Measurements from ENCODE around the gene IGF2BP3. TPM values are rescaled to one million over a fixed set of nuclear protein-coding genes. Genes with fewer than 3 reads are reported as not detected.

IGF2BP3 gene
- total RNA-seq, 1 donor, result 2.5 TPM

- Histone ChIP-seq H3K9me3 (ENCODE audit: low read depth, low read length) (no peaks in the 10 kb centered on the region), H3K27ac (ENCODE audit: low read depth, low read length) (peak overlapping the region; percentile 21), H3K4me3 (ENCODE audit: insufficient read depth, low read length) (peak overlapping the region; percentile 78), H2AFZ (ENCODE audit: low read length) (peak overlapping the region; percentile 67), H4K20me1 (ENCODE audit: insufficient read depth, low read length) (no peaks in the 10 kb centered on the region), H3K4me2 (ENCODE audit: insufficient read depth, low read length) (peak overlapping the region; percentile 95), H3K36me3 (ENCODE audit: insufficient read depth, low read length) (no peaks in the 10 kb centered on the region), H3K27me3 (ENCODE audit: insufficient read depth, low read length) (peaks cover 63% of the 10 kb centered on the region), H3K4me1 (ENCODE audit: insufficient read depth, low read length) (peaks cover 18% of the 10 kb centered on the region), H3K79me2 (ENCODE audit: insufficient read depth, low read length) (peaks cover 47% of the 10 kb centered on the region)
- DNase-seq (ENCODE audit: insufficient read length, low spot score, missing footprints), result no peak
- TF ChIP-seq CTCF (IDR thresholded peaks at IDR 0.05; ENCODE audit: extremely low read depth, low read depth, low read length), result no peak
These were observed 1.7 kb downstream of the IGF2BP3 start for GRCh38 chr7:23468526-23469149.

DNA sequence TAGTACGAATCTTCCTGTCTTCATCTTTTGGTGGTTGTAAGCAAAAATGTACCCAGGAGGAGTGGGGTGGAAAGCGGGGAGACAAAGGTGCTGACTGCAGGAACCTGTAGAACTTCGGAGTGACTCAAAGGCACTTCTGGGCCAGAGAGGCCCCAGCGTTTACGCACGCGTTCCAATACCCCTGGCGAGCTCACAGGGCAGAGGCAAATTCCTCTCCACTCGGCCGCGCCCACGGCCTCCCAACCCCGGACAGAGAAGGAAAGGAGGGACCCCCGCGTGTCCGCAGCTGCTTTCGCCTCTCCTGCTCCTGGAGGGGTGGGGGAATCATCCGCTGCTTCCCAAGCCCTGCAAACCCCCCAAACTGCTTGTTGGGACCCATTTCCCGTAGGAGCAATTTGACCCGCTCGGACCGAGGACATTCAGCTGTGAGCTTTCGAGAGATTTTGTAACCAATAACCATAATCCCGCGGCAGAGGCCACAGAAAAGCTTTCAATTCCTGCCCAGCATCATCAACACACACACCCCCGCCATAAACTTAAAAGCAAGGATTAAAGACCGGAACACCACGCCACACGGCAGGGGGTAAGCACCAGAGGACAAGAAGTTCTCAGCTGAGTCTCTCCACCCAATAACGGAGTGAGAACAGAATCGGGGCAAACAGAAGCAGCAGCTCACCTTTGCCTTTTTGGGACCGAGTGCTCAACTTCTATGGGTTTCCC lies 2.3 kb downstream of the IGF2BP3 start:
- TF ChIP-seq CTCF (IDR thresholded peaks at IDR 0.05; ENCODE audit: extremely low read depth, low read depth, low read length), result no peak
- H3K4me2 ChIP-seq (ENCODE audit: insufficient read depth, low read length), result peak overlapping the region; percentile 95
- peak overlapping the region; percentile 78 for H3K4me3 ChIP-seq (ENCODE audit: insufficient read depth, low read length)
- DNase-seq (ENCODE audit: insufficient read length, low spot score, missing footprints), result peak; percentile 85
- H3K27ac ChIP-seq (ENCODE audit: low read depth, low read length), result no peak overlapping the region
- H3K36me3 ChIP-seq (ENCODE audit: insufficient read depth, low read length), result no peaks in the 10 kb centered on the region
- H3K4me1 ChIP-seq (ENCODE audit: insufficient read depth, low read length), result peaks cover 16% of the 10 kb centered on the region
- peaks cover 47% of the 10 kb centered on the region for H3K79me2 ChIP-seq (ENCODE audit: insufficient read depth, low read length)
- peaks cover 59% of the 10 kb centered on the region for H3K27me3 ChIP-seq (ENCODE audit: insufficient read depth, low read length)
- H3K9me3 ChIP-seq (ENCODE audit: low read depth, low read length), result no peaks in the 10 kb centered on the region
- H2AFZ ChIP-seq (ENCODE audit: low read length), result peak overlapping the region; percentile 37
- H4K20me1 ChIP-seq (ENCODE audit: insufficient read depth, low read length), result no peaks in the 10 kb centered on the region

GRCh38 chr7:23467291-23467805 lies 2.9 kb downstream of the IGF2BP3 start:
- no peak overlapping the region for H3K27ac ChIP-seq (ENCODE audit: low read depth, low read length)
- H4K20me1 ChIP-seq (ENCODE audit: insufficient read depth, low read length), result no peaks in the 10 kb centered on the region
- no peak for DNase-seq (ENCODE audit: insufficient read length, low spot score, missing footprints)
- H3K4me2 ChIP-seq (ENCODE audit: insufficient read depth, low read length), result peak overlapping the region; percentile 95
- peaks cover 16% of the 10 kb centered on the region for H3K4me1 ChIP-seq (ENCODE audit: insufficient read depth, low read length)
- H3K36me3 ChIP-seq (ENCODE audit: insufficient read depth, low read length), result no peaks in the 10 kb centered on the region
- no peak for TF ChIP-seq CTCF (IDR thresholded peaks at IDR 0.05; ENCODE audit: extremely low read depth, low read depth, low read length)
- H3K4me3 ChIP-seq (ENCODE audit: insufficient read depth, low read length), result peak overlapping the region; percentile 78
- H3K27me3 ChIP-seq (ENCODE audit: insufficient read depth, low read length), result peaks cover 52% of the 10 kb centered on the region
- H2AFZ ChIP-seq (ENCODE audit: low read length), result no peak overlapping the region
- H3K9me3 ChIP-seq (ENCODE audit: low read depth, low read length), result no peaks in the 10 kb centered on the region
- H3K79me2 ChIP-seq (ENCODE audit: insufficient read depth, low read length), result peaks cover 47% of the 10 kb centered on the region

- no peaks in the 10 kb centered on the region for H4K20me1 ChIP-seq (ENCODE audit: insufficient read depth, low read length)
- no peak overlapping the region for H3K4me3 ChIP-seq (ENCODE audit: insufficient read depth, low read length)
- TF ChIP-seq CTCF (IDR thresholded peaks at IDR 0.05; ENCODE audit: extremely low read depth, low read depth, low read length), result peak; percentile 59
- no peak overlapping the region for H2AFZ ChIP-seq (ENCODE audit: low read length)
- H3K9me3 ChIP-seq (ENCODE audit: low read depth, low read length), result no peaks in the 10 kb centered on the region
- no peaks in the 10 kb centered on the region for H3K36me3 ChIP-seq (ENCODE audit: insufficient read depth, low read length)
- peaks cover 16% of the 10 kb centered on the region for H3K27me3 ChIP-seq (ENCODE audit: insufficient read depth, low read length)
- no peak overlapping the region for H3K4me2 ChIP-seq (ENCODE audit: insufficient read depth, low read length)
- H3K79me2 ChIP-seq (ENCODE audit: insufficient read depth, low read length), result peaks cover 67% of the 10 kb centered on the region
- peak; percentile 81 for DNase-seq (ENCODE audit: insufficient read length, low spot score, missing footprints)
- H3K27ac ChIP-seq (ENCODE audit: low read depth, low read length), result no peak overlapping the region
- H3K4me1 ChIP-seq (ENCODE audit: insufficient read depth, low read length), result peaks cover 7% of the 10 kb centered on the region
These were observed 7.4 kb downstream of the IGF2BP3 start for GRCh38 chr7:23462846-23463245.
